Panc1 (cell line): ENCODE data around the gene IL16. TPM values are rescaled to one million over a fixed set of nuclear protein-coding genes. Genes with fewer than 3 reads are reported as not detected.

Source experiments
- ATAC-seq: fragments of 200-7000 bp; cut with Tn5 transposase; 2 replicates; pipeline ENCODE4 v1.9.1; 2020; ENCODE audit warnings: mild to moderate bottlenecking, moderate library complexity
- BruUV-seq: library from RNA; stranded (reverse); fragments of 400-500 nt; replicated peaks from 2 replicates; lab custom pipeline; 2021; lab: Mats Ljungman, UMichigan
- CTCF ChIA-PET: fragments of 300-600 bp; sonication (Branson Sonifier 250); formaldehyde crosslinking; loops from one replicate; lab custom pipeline; 2022; ENCODE audit warnings: antibody characterized with exemption; lab: Charles Lee
- POLR2A ChIA-PET: fragments of 300-600 bp; sonication (Branson Sonifier 250); formaldehyde crosslinking; loops from one replicate; lab custom pipeline; 2022; ENCODE audit warnings: antibody characterized with exemption; lab: Charles Lee
- DNase-seq: peaks from one replicate; pipeline ENCODE4 v3.0.0-alpha.2; 2010; ENCODE audit warnings: low read depth, low spot score
- H3K27ac ChIP-seq: 2 replicates; pipeline ENCODE4 v1.5.1; 2011; ENCODE audit warnings: mild to moderate bottlenecking, low read length, inconsistent platforms
- H3K27me3 ChIP-seq: fragments of 200-500 bp; sonication (Bioruptor generic); 2 replicates; pipeline ENCODE4 v1.6.0; 2014; ENCODE audit warnings: low read length, inconsistent platforms; ENCODE audit not compliant: control insufficient read depth, insufficient read depth
- H3K36me3 ChIP-seq: fragments of 200-500 bp; sonication (Bioruptor generic); 2 replicates; pipeline ENCODE4 v1.5.1; 2014; ENCODE audit warnings: inconsistent platforms, mild to moderate bottlenecking, low read length, moderate library complexity; ENCODE audit not compliant: control insufficient read depth, insufficient read depth
- H3K4me1 ChIP-seq: 2 replicates; pipeline ENCODE4 v1.5.1; 2011; ENCODE audit warnings: inconsistent platforms, mild to moderate bottlenecking, low read length, moderate library complexity; ENCODE audit not compliant: control insufficient read depth, insufficient read depth
- H3K4me3 ChIP-seq, 2 experiments: 2 replicates each; pipeline ENCODE4 v1.5.1; 2011 to 2012; ENCODE audit warnings: low read depth in 2 of 2, low read length in 2 of 2, mild to moderate bottlenecking in 2 of 2, inconsistent platforms in 1 of 2, moderate library complexity in 1 of 2
- H3K9me3 ChIP-seq: fragments of 200-500 bp; sonication (Bioruptor generic); 2 replicates; pipeline ENCODE4 v1.5.1; 2014; ENCODE audit warnings: low read depth, mild to moderate bottlenecking, inconsistent platforms, low read length, moderate library complexity; ENCODE audit not compliant: control insufficient read depth, insufficient read depth
- CTCF ChIP-seq: fragments of 450-650 bp; IDR thresholded peaks from 2 replicates; pipeline ENCODE4 v1.5.1; 2017; ENCODE audit warnings: mild to moderate bottlenecking
- POLR2AphosphoS5 ChIP-seq: IDR thresholded peaks from 2 replicates; pipeline ENCODE4 v1.6.1; 2012; ENCODE audit warnings: mild to moderate bottlenecking, low read depth, low read length, moderate library complexity
- REST ChIP-seq, 2 experiments: IDR thresholded peaks; 2 replicates each; pipeline ENCODE4 v1.6.1; 2011 to 2012; ENCODE audit warnings: low read depth in 2 of 2, control low read depth in 1 of 2, low read length in 1 of 2, mild to moderate bottlenecking in 1 of 2, moderate library complexity in 1 of 2; ENCODE audit not compliant: insufficient read depth in 1 of 2
- SIN3A ChIP-seq: IDR thresholded peaks from 2 replicates; pipeline ENCODE4 v1.6.1; 2012; ENCODE audit warnings: low read depth, mild to moderate bottlenecking, low read length, moderate library complexity, borderline replicate concordance; ENCODE audit not compliant: insufficient read depth
- TCF7L2 ChIP-seq: IDR thresholded peaks from 2 replicates; pipeline ENCODE4 v1.6.1; 2011; ENCODE audit warnings: mild to moderate bottlenecking, low read depth, low read length, inconsistent platforms
- in situ Hi-C: cut with HindIII; loops from 2 replicates; pipeline ENCODE4 v1.10.0; 2016; ENCODE audit warnings: low sequenced_read_pairs, low pct_unique_long_range_greater_than_20kb
- intact Hi-C: fragments of 100-400 bp; cut with micrococcal nuclease; formaldehyde crosslinking; loops from one replicate; pipeline ENCODE4 v1.10.0; 2022; ENCODE audit not compliant: unreplicated experiment
- total RNA-seq: library from RNA; stranded (reverse); gene quantifications from one replicate; pipeline ENCODE4 v1.2.1, GENCODE V29; 2021; ENCODE audit not compliant: unreplicated experiment

The IL16 gene
- total RNA-seq, 1 experiment from 2014 or later, result 1.0 TPM

- Histone ChIP-seq H3K4me1 (no peaks in the 10 kb centered on the region), H3K36me3 (no peaks in the 10 kb centered on the region), H3K27ac (no peak overlapping the region), H3K9me3 (no peaks in the 10 kb centered on the region), H3K27me3 (0 out of 2 replicates have a peak, but pooled peaks cover 3% of the 10 kb centered on the region), H3K4me3 (no peak overlapping the region)
- in situ Hi-C loops, result no loop called here
- DNase-seq (no peak), ATAC-seq (no peak)
- CTCF ChIA-PET, result no interaction called here
- TF ChIP-seq SIN3A, result no peak
- TF ChIP-seq REST (IDR thresholded peaks at IDR 0.05; ENCODE audit: insufficient read depth in 1 of 2, low read depth in 2 of 2, low read length in 1 of 2), result no peak
- no peak for TF ChIP-seq POLR2AphosphoS5
- TF ChIP-seq CTCF, result no peak
- no peak for TF ChIP-seq TCF7L2
- no TSS peak for BruUV-seq
- intact Hi-C loops, result no loop called here
- POLR2A ChIA-PET, result no interaction called here
These were observed 88.8 kb downstream of the IL16 start for GRCh38 chr15:81285461-81285860.

- CTCF ChIA-PET, result interaction anchor here (0.6 kb wide), 1 partner anchor 70 kb away, joined by 3 read pairs; no protein-coding TSS in a partner anchor
- TF ChIP-seq TCF7L2 (no peak), CTCF (no peak), SIN3A (no peak), REST (IDR thresholded peaks at IDR 0.05; ENCODE audit: insufficient read depth in 1 of 2, low read depth in 2 of 2, low read length in 1 of 2) (no peak), POLR2AphosphoS5 (no peak)
These were observed 90.0 kb downstream of the IL16 start for GRCh38 chr15:81286621-81287121.

More at GRCh38 chr15:81286621-81287121, 90.0 kb downstream of the IL16 start:
- BruUV-seq, result no TSS peak
- Histone ChIP-seq H3K27me3 (peaks cover 5% of the 10 kb centered on the region; the same call in 1 of the 2 replicates), H3K9me3 (no peaks in the 10 kb centered on the region), H3K36me3 (no peaks in the 10 kb centered on the region), H3K27ac (no peak overlapping the region), H3K4me1 (no peaks in the 10 kb centered on the region), H3K4me3 (no peak overlapping the region)
- no peak for DNase-seq
- in situ Hi-C loops (no loop called here), intact Hi-C loops (no loop called here)
- POLR2A ChIA-PET, result interaction anchor here (0.7 kb wide), 1 partner anchor 581 kb away, joined by 3 read pairs; no protein-coding TSS in a partner anchor
- ATAC-seq, result no peak
